GM18502 (cell line): ENCODE data around the gene GALNT12.

Source experiments
- ATAC-seq: cut with Tn5 transposase; IDR thresholded peaks from one replicate; pipeline ENCODE4 v1.9.1; 2021; ENCODE audit warnings: mild to moderate bottlenecking; ENCODE audit not compliant: unreplicated experiment, poor library complexity

GALNT12 gene

DNA sequence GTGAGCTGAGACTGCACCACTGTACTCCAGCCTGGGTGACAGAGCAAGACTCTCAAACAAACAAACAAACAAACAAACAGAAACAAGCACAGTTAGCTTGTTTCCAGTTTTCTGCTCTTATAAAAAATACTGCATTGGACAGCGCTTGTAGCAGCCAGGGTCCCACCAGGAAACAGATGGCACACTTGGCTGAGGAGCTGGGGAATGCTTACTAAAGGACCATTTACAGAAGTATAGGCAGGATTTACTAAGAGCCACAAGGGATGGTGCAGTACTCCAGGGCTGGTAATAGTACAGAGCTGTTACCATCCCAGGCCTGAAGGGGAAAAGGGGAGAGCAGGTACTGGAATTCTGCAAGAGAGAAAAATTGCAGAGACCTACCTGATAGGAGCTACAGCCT is 5.9 kb upstream of the GALNT12 start:
- no peak for ATAC-seq

DNA sequence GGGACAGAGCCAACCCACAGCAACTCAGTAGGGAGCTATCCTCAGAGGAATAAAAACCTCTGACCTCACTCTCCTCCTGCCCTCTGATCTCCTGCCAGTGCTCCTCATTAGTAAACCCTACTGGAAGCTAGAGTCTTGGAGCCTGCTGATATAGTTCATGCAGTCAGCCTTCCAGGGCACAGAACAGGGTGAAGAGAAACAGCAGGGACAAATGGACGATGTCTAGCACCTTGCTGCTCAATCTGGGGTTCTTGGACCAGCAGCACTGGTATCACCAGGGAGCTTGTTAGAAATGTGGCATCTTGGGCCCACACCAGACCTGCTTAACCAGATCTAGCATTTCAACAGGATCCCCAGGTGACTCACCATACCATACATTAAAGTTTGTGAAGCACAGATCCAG is 5.5 kb upstream of the GALNT12 start:
- ATAC-seq, result no peak

DNA sequence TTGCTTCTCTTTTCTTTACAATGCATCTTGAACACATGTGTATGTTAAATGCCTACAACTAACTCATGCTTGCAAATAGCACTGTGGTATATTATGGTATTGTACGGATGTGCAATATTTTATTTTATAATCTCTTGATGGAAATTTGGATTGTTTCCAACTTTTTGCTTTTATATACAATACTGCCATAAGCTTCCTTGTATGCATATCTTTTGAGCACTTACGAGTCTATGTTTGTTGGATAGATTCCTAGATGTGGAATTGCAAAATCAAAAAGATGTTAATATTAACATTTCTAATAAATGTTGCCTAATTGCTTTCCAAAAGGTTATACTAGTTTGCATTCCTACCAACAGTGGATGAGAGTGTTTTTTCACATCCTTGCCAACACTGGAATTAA is 3.4 kb upstream of the GALNT12 start:
- ATAC-seq, result no peak

DNA sequence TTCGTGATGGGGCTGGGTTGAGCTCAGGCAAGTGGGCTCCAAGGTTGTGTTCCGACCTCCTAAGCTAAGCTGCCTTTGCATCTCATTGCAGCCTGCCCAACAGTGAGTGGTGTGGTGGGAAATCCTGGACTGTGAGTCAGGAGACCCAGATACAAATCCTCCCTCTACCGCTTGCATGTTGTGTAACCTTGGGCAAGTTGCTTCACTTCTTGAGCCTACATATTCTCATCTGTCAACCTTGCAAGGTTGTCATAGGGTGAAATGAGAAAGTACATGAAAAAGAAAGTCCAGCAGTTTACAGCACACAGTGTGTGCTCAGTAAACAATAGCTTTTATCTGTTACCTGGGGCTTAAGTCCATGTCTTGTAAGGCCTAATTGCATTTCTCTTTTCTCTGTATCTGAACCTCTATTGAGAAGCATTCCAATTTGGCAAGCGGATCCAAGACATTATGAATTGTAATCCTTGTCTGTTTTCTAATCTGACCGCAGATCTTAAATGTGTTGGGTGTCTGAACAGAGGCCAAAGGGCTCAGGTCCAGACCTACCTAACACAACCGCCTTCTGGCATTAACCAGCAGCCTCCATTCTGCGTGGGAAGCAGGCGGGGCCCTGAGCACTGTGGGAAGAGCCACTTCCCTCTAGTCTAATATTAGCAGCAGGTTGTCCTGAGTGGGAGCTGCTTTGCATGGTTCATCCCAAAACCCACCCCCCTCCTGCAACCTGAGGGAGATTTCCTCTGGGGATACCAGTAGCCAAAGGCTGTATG is 1.8 kb upstream of the GALNT12 start:
- no peak for ATAC-seq

DNA sequence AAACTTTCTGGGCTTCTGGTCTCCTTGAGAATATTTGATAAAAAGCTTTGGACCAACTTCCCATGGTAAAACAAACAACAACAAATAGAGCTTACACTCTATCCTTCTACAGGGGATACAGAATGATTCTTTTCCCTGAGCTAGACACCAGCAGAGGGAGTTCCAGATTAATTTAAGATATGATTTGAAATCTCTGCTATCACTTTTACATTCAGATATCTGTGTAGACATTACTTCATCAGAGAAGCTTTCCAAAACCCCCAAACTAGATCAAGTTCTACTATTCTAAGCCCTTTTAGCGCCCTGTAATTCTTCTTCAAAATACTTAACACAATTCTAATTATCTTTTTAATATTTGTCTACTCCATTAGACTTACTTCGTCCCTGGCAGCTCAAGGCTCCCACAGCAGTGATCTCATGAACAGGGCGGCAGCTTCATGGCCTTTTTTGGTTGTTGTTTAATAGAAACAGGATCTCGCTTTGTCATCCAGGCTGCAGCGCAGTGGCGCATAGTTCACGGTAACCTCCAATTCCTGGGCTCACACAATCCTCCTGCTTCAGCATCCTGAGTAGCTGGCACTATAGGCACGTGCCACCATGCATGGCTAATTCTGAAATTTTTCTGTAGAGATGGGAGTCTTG is 955 bp upstream of the GALNT12 start:
- no peak for ATAC-seq

DNA sequence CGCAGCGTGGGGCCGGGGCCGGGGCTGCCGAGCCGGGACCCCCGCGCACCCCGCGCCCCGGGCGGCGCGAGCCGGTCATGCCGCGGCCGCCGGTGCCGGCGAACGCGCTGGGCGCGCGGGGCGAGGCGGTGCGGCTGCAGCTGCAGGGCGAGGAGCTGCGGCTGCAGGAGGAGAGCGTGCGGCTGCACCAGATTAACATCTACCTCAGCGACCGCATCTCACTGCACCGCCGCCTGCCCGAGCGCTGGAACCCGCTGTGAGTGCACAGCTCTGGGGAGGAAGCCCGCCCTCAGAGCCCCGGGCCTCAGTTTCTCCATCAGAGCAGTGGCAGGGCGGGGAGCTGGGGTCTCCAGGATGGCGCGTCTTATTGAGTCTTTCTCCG is 335 bp downstream of the GALNT12 start:
- ATAC-seq, result peak; percentile 28

DNA sequence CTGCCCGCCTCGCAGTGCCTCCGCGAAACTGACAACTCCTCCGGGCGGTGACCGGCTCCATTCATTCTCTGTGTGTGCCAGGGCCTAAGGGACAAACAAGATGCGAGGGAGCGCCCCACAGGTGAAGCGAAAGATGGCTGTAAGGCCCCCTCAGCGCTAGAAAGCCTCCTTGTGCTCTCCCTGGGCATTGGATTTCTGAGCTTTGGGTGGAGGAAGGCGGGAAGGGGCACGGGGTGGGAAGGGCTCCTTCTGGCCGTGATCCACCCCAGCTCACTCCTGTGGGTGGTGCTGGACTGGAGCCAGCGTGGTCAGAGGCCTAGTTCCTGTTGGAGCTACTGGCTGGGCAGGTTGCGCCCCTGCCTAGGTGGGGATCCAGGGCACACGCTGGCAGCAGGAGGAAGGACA is 943 bp downstream of the GALNT12 start:
- ATAC-seq, result no peak

DNA sequence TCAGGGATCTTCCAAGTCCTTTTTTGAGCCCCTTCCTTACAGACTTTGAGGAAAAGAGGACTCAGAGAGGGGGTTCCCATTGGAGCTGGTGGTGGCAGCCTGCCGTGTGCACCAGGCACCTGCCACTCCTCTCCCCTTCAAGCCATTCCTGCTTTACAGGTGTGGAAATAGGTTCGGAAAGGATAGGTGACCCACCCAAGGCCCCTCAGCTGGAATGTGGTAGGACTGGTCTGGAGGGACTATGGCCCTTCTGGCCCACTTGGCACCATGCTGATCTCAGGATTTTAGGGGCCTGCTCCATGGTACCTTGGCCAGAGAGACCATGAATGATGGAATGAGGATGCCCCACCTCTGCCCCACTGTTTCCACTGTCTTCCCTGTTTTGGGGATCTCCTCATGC is 1.4 kb downstream of the GALNT12 start:
- no peak for ATAC-seq

DNA sequence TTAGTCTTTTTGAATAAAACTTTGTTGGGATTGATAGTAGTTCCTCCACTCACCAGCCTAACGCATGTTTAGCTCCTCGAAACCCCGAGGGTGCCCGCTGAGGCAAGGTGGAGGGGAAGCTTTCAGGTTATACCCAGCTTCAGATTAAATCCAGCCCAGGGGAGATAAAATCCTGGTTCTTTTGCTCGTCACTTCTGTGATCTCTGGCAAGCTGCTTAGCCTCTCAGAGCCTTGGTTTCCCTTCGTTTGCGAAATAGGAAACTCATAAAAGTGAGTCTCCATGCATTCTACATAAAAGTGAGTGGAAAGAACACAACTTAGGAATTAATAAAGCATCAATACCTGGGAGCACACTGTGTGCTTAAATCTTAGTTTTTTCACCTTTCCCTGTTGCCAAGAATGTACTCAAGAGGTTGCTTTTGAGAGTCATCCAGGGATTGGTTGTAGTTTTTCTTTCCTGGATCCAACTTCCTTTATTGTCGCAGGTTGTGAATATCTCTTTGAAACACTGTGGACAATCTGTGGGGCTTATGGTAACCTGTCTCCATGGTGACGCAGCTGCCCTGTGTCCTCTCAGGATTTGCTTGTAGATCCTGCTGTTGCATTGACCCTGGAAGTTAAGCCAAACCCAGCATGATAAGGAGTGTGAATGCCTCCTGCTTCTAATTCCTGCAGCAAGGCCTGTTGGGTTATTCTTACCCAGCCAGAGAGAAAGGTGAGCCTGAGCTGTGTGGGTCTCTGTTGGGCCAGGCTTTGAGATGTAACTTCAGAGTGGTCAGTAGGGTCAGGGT is 2.0 kb downstream of the GALNT12 start:
- ATAC-seq, result no peak

DNA sequence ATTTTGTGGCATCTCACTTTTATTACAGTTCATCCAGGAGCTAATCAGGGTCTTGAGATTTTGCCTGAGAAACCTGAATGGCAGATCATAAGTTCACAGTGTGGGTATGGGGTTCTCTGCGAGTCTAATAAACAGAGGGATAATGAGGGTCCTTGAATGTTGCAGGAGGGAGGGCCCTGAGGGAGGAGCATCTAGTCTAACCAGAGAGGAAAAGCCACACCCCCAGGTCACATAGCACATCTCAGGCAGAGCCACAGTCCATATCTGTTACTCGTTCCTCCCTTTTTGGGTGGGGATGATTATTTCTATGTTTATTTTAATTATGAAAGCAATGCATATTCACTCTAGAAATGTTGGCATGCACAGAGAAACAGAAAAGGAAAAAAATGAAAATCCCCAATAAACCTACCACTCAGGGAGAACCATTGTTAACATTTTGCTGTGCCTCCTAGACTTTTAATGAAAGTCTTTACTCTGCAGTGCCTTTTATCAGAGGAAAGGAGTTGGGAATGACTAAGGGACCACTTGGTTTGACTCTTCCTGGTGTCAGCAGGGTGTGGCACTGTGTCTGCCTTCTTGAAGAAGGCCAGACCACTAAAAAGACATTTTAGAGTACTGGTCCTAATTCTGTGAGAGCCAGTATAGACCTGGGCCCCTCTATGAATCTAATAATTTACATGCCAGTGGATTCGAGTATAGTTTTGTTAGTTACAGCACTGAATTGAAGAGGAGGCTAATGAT is 2.8 kb downstream of the GALNT12 start:
- ATAC-seq, result no peak

DNA sequence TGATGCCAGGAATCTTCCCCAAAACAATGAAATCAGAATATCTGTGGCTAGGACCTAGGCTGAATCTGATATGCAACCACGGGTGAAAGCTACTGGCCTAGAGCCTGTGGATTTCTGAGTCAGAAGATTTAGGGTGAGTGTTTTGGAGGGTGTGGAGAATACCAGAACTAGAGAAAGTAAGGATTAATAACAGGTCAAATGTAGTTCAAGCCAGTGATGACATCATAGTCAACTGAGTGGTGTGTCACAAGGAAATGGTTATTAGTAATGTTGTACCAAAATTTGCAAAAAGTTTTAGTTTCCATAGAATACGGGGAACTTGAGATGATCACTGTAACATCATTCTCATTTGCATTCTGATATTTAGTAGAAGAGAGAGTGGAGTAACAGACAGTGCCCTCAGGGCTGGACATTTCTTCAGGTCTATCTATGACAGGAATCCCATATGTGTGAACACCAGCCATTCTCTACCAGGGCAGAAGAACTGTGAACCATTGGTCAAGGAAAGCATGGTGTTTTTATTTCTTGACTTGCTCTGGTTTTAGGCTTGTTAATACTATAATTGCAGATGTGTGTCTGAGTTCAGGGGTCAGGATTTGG is 3.7 kb downstream of the GALNT12 start:
- no peak for ATAC-seq

DNA sequence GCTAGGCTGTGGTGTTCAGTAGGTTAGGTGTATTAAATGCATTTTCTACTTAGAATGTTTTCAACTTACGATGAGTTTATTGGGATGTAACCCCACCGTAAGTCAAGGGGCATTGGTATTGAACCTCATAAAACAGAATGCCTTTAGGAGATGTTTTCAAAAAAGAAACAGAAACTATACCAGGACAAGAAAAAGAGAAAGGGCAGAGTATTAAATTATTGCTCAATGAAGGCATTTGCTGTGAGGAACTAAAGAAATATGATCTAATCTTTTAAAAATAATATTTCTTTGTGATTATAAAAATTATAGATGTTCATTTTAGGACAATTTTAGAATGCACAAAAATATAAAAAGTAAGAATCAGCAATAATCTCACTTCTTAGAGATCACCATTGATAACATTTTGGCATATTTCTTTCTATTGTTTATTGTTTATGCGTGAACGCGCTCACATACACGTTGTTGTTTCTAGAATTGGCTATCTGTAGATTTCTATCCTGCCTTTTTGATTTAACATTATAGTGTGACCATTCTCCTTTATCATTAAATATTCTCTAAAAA is 8.0 kb downstream of the GALNT12 start:
- no peak for ATAC-seq

DNA sequence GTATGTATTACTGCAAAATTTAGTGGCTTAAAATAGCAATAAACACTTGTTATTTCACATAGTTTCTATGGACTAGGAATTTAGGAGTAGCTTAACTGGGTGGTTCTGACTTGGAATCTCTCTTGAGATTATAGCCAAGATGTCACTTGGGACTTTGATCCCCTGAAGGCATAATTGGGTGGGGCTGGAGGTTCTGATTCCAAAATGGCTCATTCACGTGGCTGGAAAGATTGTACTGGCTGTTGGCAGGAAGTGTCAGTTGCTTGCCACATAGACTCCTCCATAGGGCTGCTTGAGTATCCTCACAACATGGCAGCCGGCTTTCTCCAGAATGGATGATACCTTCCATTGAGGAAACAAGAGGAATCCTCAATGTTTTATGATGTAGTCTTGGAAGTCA is 11.3 kb downstream of the GALNT12 start:
- ATAC-seq, result no peak

DNA sequence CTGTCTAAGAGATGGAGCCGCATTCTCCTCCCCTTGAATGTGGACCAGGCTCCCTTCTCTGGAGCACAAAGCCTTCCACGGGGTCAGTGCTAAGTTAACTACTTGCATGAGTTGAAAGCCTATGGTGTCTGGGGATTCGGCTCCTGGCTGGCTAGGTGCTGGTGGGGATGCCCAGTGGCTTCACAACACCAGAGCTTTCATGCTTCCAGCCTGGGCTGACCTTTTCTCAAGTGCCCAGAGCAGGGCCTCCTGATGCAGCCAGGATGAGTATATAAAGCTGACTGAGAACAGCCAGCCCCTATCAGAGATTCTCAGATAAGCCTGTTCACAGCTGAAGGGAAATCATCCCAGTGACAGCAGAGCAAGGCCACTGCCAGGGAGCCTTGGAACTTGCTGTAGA is 11.8 kb downstream of the GALNT12 start:
- no peak for ATAC-seq

DNA sequence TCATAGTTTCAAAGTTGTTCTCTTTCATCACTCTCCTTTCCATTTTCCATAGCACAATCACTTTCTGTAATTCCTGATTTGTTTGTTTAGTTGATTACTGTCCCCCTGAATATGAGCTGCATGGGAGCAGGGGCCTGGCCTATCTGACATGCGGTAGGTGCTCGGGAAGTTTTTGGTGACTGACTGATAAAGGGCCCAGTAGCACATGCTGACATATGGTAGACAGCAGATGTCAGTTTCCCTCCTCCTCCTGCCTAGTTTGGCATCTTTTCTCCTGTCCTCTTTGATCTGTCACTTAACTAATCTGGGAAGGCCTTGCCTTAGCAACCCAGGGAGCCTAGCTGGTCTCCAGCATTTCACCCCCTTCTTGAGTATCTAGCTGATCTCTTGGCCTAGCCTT is 14.4 kb downstream of the GALNT12 start:
- ATAC-seq, result no peak

DNA sequence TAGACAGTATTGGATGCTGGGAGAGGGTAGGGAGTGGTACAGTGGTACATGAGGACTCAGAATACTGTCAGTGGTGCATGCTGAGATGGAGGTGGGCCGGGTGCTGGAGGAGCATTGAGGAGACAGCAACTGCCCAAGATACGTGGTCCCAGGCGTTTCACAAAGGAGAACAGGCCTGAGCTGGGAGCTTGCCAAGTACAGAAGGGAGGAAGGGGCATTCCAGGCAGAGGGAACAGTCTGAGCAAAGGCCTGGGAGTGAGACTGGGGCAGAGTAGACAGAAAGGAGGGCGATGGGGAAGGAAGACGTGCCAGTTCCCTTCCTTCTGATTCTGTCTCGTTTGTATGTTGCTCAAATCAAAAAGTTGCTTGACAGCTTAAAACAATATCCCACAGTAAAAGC is 15.2 kb downstream of the GALNT12 start:
- ATAC-seq, result no peak

DNA sequence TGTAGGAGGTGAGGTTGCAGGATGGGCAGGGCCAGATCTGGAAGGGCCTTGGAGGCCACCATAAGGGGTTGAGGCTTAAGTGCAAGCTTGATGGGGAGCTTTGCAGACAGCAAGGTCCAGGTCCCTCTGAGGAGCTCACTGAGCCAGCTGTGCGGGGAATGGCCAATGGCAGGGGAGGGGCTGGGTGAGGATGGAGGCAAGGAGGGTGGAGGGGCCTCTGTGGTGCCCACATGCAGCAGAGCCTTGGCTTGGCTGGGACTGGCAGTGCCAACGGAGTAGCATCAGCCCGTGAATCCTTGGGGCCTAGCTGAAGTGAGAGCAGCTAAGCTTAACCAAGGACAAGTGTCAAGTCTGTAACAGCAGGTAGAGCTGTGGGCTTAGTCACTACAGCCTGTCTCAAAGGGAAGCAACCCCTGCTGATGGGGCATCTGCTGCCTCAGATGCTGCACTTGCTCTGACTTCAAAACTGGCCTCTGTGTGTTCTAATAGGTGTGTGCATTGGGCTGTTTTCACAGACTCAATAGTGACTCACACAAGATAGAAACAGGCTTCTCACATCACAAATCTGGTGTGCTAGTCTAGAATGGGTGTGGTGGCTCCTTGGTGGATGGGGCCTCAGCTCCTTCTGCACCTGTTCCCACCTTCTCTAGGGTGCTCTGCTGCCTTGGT is 16.3 kb downstream of the GALNT12 start:
- ATAC-seq, result no peak

DNA sequence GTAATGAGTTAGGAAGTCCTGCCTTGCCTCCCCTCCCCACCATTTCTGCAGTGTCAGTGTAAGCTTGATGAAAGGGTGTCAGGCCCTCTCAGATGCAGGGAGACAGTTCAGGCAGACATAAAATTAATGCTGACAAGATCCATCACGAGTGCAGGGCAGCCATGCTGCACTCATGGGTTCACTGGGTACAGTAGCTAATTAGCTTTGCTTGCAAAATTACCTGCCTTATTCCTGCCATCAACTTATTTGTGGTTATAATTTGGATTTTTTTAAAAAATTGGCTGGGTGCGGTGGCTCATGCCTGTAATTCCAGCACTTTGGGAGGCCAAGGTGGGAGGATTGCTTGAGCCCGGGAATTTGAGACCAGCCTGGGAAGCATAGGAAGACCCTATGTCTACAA is 17.9 kb downstream of the GALNT12 start:
- no peak for ATAC-seq

DNA sequence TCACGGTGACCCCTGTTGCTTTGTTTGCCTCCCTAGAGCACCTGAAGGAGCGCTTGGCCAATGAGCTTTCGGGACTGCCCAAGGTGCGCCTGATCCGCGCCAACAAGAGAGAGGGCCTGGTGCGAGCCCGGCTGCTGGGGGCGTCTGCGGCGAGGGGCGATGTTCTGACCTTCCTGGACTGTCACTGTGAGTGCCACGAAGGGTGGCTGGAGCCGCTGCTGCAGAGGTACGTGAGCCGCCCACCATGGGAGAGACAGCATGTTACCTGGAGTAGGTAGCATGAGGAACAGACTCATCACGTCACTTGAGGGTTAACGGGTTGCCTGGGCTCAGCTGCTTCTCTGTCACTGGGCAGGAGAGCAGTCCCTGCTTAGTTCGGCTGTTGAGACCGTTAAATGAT is 19.2 kb downstream of the GALNT12 start:
- no peak for ATAC-seq

DNA sequence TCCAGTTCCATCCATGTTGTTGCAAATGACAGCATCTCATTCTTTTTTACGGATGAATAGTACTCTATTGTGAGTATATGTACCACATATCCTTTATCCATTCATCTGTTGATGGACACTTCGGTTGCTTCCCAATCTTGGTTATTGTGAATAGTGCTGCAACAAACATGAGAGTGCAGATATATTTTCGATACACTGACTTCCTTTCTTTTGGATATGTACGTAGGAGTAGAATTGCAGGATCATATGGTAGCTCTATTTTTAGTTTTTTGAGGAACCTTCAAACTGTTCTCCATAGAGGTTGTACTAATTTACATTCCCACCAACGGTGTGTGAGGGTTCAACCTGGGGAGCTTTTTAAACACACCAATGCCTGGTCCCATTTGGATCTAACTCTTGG is 22.3 kb downstream of the GALNT12 start:
- no peak for ATAC-seq
